Activated CD4-positive, alpha-beta memory T cell treated with anti-CD3 and anti-CD28 coated beads, Interleukin-2, amount 10 ng/mL, durations not matched to agents 7 days and 5 days (primary cell): Measurements from ENCODE around the gene KCNK3. TPM values are rescaled to one million over a fixed set of nuclear protein-coding genes. Genes with fewer than 3 reads are reported as not detected.
"Not testable (repeated sequence)": the region's sequence is repeated elsewhere in the genome, so short reads cannot be mapped to it uniquely, and the experiment has no call there.

Source experiments
- CTCF ChIA-PET: fragments of 350-600 bp; sonication (Branson Sonifier 250); formaldehyde crosslinking; loops from one replicate; lab custom pipeline; 2021; ENCODE audit warnings: antibody characterized with exemption, inconsistent platforms; lab: Charles Lee
- POLR2A ChIA-PET: fragments of 350-600 bp; sonication (Branson Sonifier 250); formaldehyde crosslinking; loops from one replicate; lab custom pipeline; 2021; ENCODE audit warnings: antibody characterized with exemption; lab: Charles Lee
- DNase-seq: peaks from one replicate; pipeline ENCODE4 v3.0.0-alpha.2; 2020
- H3K27ac Mint-ChIP-seq: one replicate; pipeline ENCODE4 v1.8.0; 2021; ENCODE audit warnings: mild to moderate bottlenecking, mixed read lengths
- H3K27me3 Mint-ChIP-seq: one replicate; pipeline ENCODE4 v1.8.0; 2021; ENCODE audit warnings: mixed read lengths
- H3K36me3 Mint-ChIP-seq: one replicate; pipeline ENCODE4 v1.8.0; 2021; ENCODE audit warnings: low read depth, mixed read lengths
- H3K4me1 Mint-ChIP-seq: one replicate; pipeline ENCODE4 v1.8.0; 2021; ENCODE audit warnings: mixed read lengths
- H3K4me3 Mint-ChIP-seq: one replicate; pipeline ENCODE4 v1.8.0; 2021; ENCODE audit warnings: mild to moderate bottlenecking, mixed read lengths
- H3K9me3 Mint-ChIP-seq: one replicate; pipeline ENCODE4 v1.8.0; 2021; ENCODE audit warnings: mixed read lengths
- total RNA-seq, 2 experiments: library from RNA; stranded (reverse); gene quantifications; one replicate each; pipeline ENCODE4 v1.2.3, GENCODE V29; 2021

KCNK3 gene
- total RNA-seq, 2 experiments from 2014 or later = not detected

- CTCF ChIA-PET = no interaction called here
- POLR2A ChIA-PET = no interaction called here
- Mint-ChIP-seq H3K36me3 (no peaks in the 10 kb centered on the region), H3K27ac (no peak overlapping the region), H3K4me1 (peaks cover 7% of the 10 kb centered on the region), H3K4me3 (no peak overlapping the region), H3K9me3 (no peaks in the 10 kb centered on the region), H3K27me3 (peaks cover 4% of the 10 kb centered on the region)
- no peak for DNase-seq
Observed at GRCh38 chr2:26738481-26738880, 46.0 kb downstream of the KCNK3 start.

GRCh38 chr2:26739514-26739913, 47.0 kb downstream of the KCNK3 start:
- Mint-ChIP-seq H3K27ac (no peak overlapping the region), H3K27me3 (peaks cover 1% of the 10 kb centered on the region), H3K4me3 (no peak overlapping the region), H3K36me3 (no peaks in the 10 kb centered on the region), H3K9me3 (no peaks in the 10 kb centered on the region), H3K4me1 (peaks cover 7% of the 10 kb centered on the region)
- ChIA-PET CTCF (no interaction called here), POLR2A (no interaction called here)
- DNase-seq = no peak

GRCh38 chr2:26740346-26740745, 47.8 kb downstream of the KCNK3 start:
- Mint-ChIP-seq H3K4me3 (no peak overlapping the region), H3K4me1 (peaks cover 7% of the 10 kb centered on the region), H3K27me3 (peaks cover 1% of the 10 kb centered on the region), H3K36me3 (no peaks in the 10 kb centered on the region), H3K9me3 (no peaks in the 10 kb centered on the region), H3K27ac (no peak overlapping the region)
- no peak for DNase-seq
- ChIA-PET POLR2A (no interaction called here), CTCF (no interaction called here)

GRCh38 chr2:26740890-26741302, 48.4 kb downstream of the KCNK3 start:
- no peak for DNase-seq
- H3K4me3 Mint-ChIP-seq = no peak overlapping the region
- no peak overlapping the region for H3K27ac Mint-ChIP-seq
- CTCF ChIA-PET = interaction anchor here (0.8 kb wide), 1 partner anchor 133 kb away, joined by 3 read pairs; no protein-coding TSS in a partner anchor
- peaks cover 1% of the 10 kb centered on the region for H3K27me3 Mint-ChIP-seq
- H3K9me3 Mint-ChIP-seq = no peaks in the 10 kb centered on the region
- H3K36me3 Mint-ChIP-seq = no peaks in the 10 kb centered on the region
- POLR2A ChIA-PET = no interaction called here
- peaks cover 7% of the 10 kb centered on the region for H3K4me1 Mint-ChIP-seq

- DNase-seq = no peak
- POLR2A ChIA-PET = no interaction called here
- Mint-ChIP-seq H3K4me1 (peaks cover 7% of the 10 kb centered on the region), H3K27me3 (peaks cover 1% of the 10 kb centered on the region), H3K4me3 (no peak overlapping the region), H3K36me3 (no peaks in the 10 kb centered on the region), H3K9me3 (no peaks in the 10 kb centered on the region), H3K27ac (no peak overlapping the region)
- CTCF ChIA-PET = interaction anchor here (0.5 to 1.1 kb wide), 3 partner anchors 104 to 887 kb away, joined by 3 read pairs; no protein-coding TSS in a partner anchor
Observed at GRCh38 chr2:26742048-26742770, 49.7 kb downstream of the KCNK3 start.

GRCh38 chr2:26743852-26744251, 51.3 kb downstream of the KCNK3 start:
- Mint-ChIP-seq H3K4me1 (peaks cover 7% of the 10 kb centered on the region), H3K4me3 (no peak overlapping the region), H3K9me3 (no peaks in the 10 kb centered on the region), H3K27ac (no peak overlapping the region), H3K36me3 (no peaks in the 10 kb centered on the region), H3K27me3 (no peaks in the 10 kb centered on the region)
- CTCF ChIA-PET = interaction anchor here (2.5 to 6.5 kb wide), 2 partner anchors 138 to 147 kb away, joined by 9 to 88 read pairs; no protein-coding TSS in a partner anchor
- POLR2A ChIA-PET = no interaction called here
- no peak for DNase-seq

- Mint-ChIP-seq H3K27ac (no peak overlapping the region), H3K4me1 (peaks cover 7% of the 10 kb centered on the region), H3K4me3 (no peak overlapping the region), H3K27me3 (no peaks in the 10 kb centered on the region), H3K9me3 (no peaks in the 10 kb centered on the region), H3K36me3 (no peaks in the 10 kb centered on the region)
- ChIA-PET POLR2A (interaction anchor here (1.3 kb wide), 1 partner anchor 139 kb away, joined by 5 read pairs; no protein-coding TSS in a partner anchor), CTCF (interaction anchor here (0.8 to 6.5 kb wide), 13 partner anchors 9 to 166 kb away, joined by 3 to 88 read pairs (median 4); no protein-coding TSS in a partner anchor)
- DNase-seq = no peak
Observed at GRCh38 chr2:26744953-26745352, 52.4 kb downstream of the KCNK3 start.

- Mint-ChIP-seq H3K36me3 (no peaks in the 10 kb centered on the region), H3K4me3 (no peak overlapping the region)
Observed at GRCh38 chr2:26745609-26746327, 53.2 kb downstream of the KCNK3 start.

GRCh38 chr2:26746934-26747333, 54.4 kb downstream of the KCNK3 start:
- Mint-ChIP-seq H3K27ac (no peak overlapping the region), H3K36me3 (no peaks in the 10 kb centered on the region), H3K4me3 (no peak overlapping the region), H3K9me3 (no peaks in the 10 kb centered on the region), H3K4me1 (no peaks in the 10 kb centered on the region), H3K27me3 (no peaks in the 10 kb centered on the region)
- DNase-seq = no peak
- CTCF ChIA-PET = interaction anchor here (1.0 to 6.5 kb wide), 4 partner anchors 26 to 169 kb away, joined by 3 to 88 read pairs (median 4); no protein-coding TSS in a partner anchor
- POLR2A ChIA-PET = no interaction called here

More at GRCh38 chr2:26745609-26746327, 53.2 kb downstream of the KCNK3 start:
- Mint-ChIP-seq H3K27me3 (no peaks in the 10 kb centered on the region), H3K9me3 (no peaks in the 10 kb centered on the region), H3K27ac (no peak overlapping the region), H3K4me1 (peaks cover 5% of the 10 kb centered on the region)
- DNase-seq = peak; percentile 80
- POLR2A ChIA-PET = interaction anchor here (1.3 kb wide), 1 partner anchor 140 kb away, joined by 5 read pairs; no protein-coding TSS in a partner anchor
- CTCF ChIA-PET = interaction anchor here (0.6 to 6.5 kb wide), 19 partner anchors 10 to 319 kb away, joined by 3 to 88 read pairs (median 3); no protein-coding TSS in a partner anchor

- H3K9me3 Mint-ChIP-seq, H3K36me3 Mint-ChIP-seq, POLR2A ChIA-PET, DNase-seq, H3K4me3 Mint-ChIP-seq, H3K27me3 Mint-ChIP-seq, H3K4me1 Mint-ChIP-seq, H3K27ac Mint-ChIP-seq: not testable (repeated sequence)
- CTCF ChIA-PET = interaction anchor here (6.5 kb wide), 1 partner anchor 144 kb away, joined by 88 read pairs; no protein-coding TSS in a partner anchor
Observed at GRCh38 chr2:26749787-26750420, 57.4 kb downstream of the KCNK3 start.

GRCh38 chr2:26750467-26750866, 57.9 kb downstream of the KCNK3 start:
- H3K36me3 Mint-ChIP-seq, CTCF ChIA-PET, POLR2A ChIA-PET: not testable (repeated sequence)

GRCh38 chr2:26752656-26753055, 60.1 kb downstream of the KCNK3 start:
- DNase-seq = no peak
- H3K36me3 Mint-ChIP-seq = no peaks in the 10 kb centered on the region
- H3K27me3 Mint-ChIP-seq = peaks cover 2% of the 10 kb centered on the region
- H3K9me3 Mint-ChIP-seq = no peaks in the 10 kb centered on the region
- no peak overlapping the region for H3K27ac Mint-ChIP-seq
- H3K4me3 Mint-ChIP-seq = no peak overlapping the region
- ChIA-PET CTCF (interaction anchor here (2.5 kb wide), 1 partner anchor 146 kb away, joined by 9 read pairs; no protein-coding TSS in a partner anchor), POLR2A (no interaction called here)
- H3K4me1 Mint-ChIP-seq = peaks cover 7% of the 10 kb centered on the region

More at GRCh38 chr2:26750467-26750866, 57.9 kb downstream of the KCNK3 start:
- H3K9me3 Mint-ChIP-seq, H3K27me3 Mint-ChIP-seq, H3K27ac Mint-ChIP-seq, DNase-seq, H3K4me3 Mint-ChIP-seq, H3K4me1 Mint-ChIP-seq: not testable (repeated sequence)
